Natural killer cell (primary cell): ENCODE measurements around the gene RASGRF2. TPM values are rescaled to one million over a fixed set of nuclear protein-coding genes. Genes with fewer than 3 reads are reported as not detected.

Experiments
- ATAC-seq, 3 donors: fragments of 150-1000 bp in 2 of 3; fragments of 200-7000 bp in 1 of 3; cut with Tn5 transposase; 1 replicate in 1 of 3; 2 replicates in 2 of 3; pipeline ENCODE4 v1.10.0; 2021; ENCODE audit warnings: mild to moderate bottlenecking in 2 of 3, moderate library complexity in 2 of 3
- DNase-seq, 2 donors: peaks; one replicate each; pipeline versions ENCODE4 v3.0.0 to v3.0.0-alpha.2; 2013 to 2021; ENCODE audit warnings: mixed read lengths in 1 of 2
- H3K27ac ChIP-seq: one replicate; pipeline ENCODE4 v1.5.1; 2013; ENCODE audit warnings: mild to moderate bottlenecking, low read length
- H3K27me3 ChIP-seq: one replicate; pipeline ENCODE4 v1.6.1; 2013; ENCODE audit warnings: low read length; ENCODE audit not compliant: control insufficient read depth, insufficient read depth
- H3K36me3 ChIP-seq: one replicate; pipeline ENCODE4 v1.6.1; 2013; ENCODE audit warnings: low read length; ENCODE audit not compliant: control insufficient read depth, insufficient read depth
- H3K4me1 ChIP-seq: one replicate; pipeline ENCODE4 v1.6.1; 2013; ENCODE audit warnings: low read length; ENCODE audit not compliant: control insufficient read depth, insufficient read depth
- H3K4me3 ChIP-seq: one replicate; pipeline ENCODE4 v1.5.1; 2013; ENCODE audit warnings: low read length
- H3K9me3 ChIP-seq: one replicate; pipeline ENCODE4 v1.6.1; 2013; ENCODE audit warnings: low read length; ENCODE audit not compliant: control insufficient read depth, insufficient read depth
- H3K27ac Mint-ChIP-seq, 2 donors: one replicate each; pipeline ENCODE4 v1.8.0; 2022; ENCODE audit warnings: mild to moderate bottlenecking in 2 of 2, mixed read lengths in 2 of 2, moderate library complexity in 1 of 2
- H3K27me3 Mint-ChIP-seq, 2 donors: one replicate each; pipeline ENCODE4 v1.8.0; 2022; ENCODE audit warnings: low read depth in 2 of 2, mixed read lengths in 2 of 2
- H3K36me3 Mint-ChIP-seq: one replicate; pipeline ENCODE4 v1.8.0; 2022; ENCODE audit warnings: mixed read lengths
- H3K4me1 Mint-ChIP-seq, 2 donors: one replicate each; pipeline ENCODE4 v1.8.0; 2022; ENCODE audit warnings: mixed read lengths in 2 of 2
- H3K4me3 Mint-ChIP-seq: one replicate; pipeline ENCODE4 v1.8.0; 2022; ENCODE audit warnings: mild to moderate bottlenecking, moderate library complexity, mixed read lengths
- H3K9me3 Mint-ChIP-seq, 2 donors: one replicate each; pipeline ENCODE4 v1.8.0; 2022; ENCODE audit warnings: mixed read lengths in 2 of 2
- WGBS: methylation state at CpG from one replicate; pipeline ENCODE4 v1.1.7; 2013; ENCODE audit warnings: missing lambda C conversion rate; ENCODE audit not compliant: insufficient coverage; 5-methylcytosine and 5-hydroxymethylcytosine counted together
- intact Hi-C: fragments of 100-400 bp; cut with micrococcal nuclease; formaldehyde crosslinking; loops from one replicate; pipeline ENCODE4 v1.14.2; 2022
- total RNA-seq, 4 donors: library from RNA; stranded (reverse); fragments of 120-200 nt in 1 of 4; gene quantifications; one replicate each; pipeline versions ENCODE4 v1.2.3 to v1.2.4, GENCODE V29; 2013 to 2022
- TF ChIP-seq, protein P1 (sequence below): fragments of 200-600 bp; IDR thresholded peaks from one replicate; pipeline ENCODE4 v1.8.0; 2022; ENCODE audit warnings: antibody characterized with exemption

RASGRF2 gene
- total RNA-seq, 3 donors from 2014 or later (not counting 1 experiment from before 2014, with no cell fraction given), result 5.6 to 10.1 (median 6.1) TPM

DNA sequence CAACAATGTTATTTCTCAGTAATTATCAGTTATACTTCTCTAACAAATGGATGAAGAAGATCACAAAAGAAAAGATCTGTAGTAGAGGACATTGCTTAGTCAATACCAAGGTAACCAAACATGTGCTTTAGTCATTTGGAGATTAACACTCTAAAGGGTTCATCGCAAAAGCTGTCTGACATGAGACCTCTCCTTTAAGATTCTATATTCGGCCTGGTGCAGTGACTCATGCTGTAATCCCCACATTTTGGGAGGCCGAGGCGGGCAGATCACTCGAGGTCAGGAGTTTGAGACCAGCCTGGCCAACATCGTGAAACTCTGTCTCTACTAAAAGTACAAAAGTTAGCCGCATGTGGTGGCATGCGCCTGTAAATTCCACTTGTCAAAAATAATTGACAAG lies 254.7 kb downstream of the RASGRF2 start:
- no peaks in the 10 kb centered on the region for H3K27me3 ChIP-seq
- H3K27ac ChIP-seq, result no peak overlapping the region
- intact Hi-C loops, result no loop called here
- H3K4me3 ChIP-seq, result no peak overlapping the region
- TF ChIP-seq, protein P1, sequence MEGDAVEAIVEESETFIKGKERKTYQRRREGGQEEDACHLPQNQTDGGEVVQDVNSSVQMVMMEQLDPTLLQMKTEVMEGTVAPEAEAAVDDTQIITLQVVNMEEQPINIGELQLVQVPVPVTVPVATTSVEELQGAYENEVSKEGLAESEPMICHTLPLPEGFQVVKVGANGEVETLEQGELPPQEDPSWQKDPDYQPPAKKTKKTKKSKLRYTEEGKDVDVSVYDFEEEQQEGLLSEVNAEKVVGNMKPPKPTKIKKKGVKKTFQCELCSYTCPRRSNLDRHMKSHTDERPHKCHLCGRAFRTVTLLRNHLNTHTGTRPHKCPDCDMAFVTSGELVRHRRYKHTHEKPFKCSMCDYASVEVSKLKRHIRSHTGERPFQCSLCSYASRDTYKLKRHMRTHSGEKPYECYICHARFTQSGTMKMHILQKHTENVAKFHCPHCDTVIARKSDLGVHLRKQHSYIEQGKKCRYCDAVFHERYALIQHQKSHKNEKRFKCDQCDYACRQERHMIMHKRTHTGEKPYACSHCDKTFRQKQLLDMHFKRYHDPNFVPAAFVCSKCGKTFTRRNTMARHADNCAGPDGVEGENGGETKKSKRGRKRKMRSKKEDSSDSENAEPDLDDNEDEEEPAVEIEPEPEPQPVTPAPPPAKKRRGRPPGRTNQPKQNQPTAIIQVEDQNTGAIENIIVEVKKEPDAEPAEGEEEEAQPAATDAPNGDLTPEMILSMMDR, result no peak
- Mint-ChIP-seq H3K27ac (no peak overlapping the region), H3K4me1 (no peaks in the 10 kb centered on the region), H3K27me3 (no peaks in the 10 kb centered on the region), H3K4me3 (no peak overlapping the region), H3K36me3 (no peaks in the 10 kb centered on the region), H3K9me3 (no peaks in the 10 kb centered on the region)
- WGBS, result 80% methylated on average over 8 of the region's 8 CpGs
- ATAC-seq (no peak), DNase-seq (no peak)
- no peaks in the 10 kb centered on the region for H3K36me3 ChIP-seq
- no peaks in the 10 kb centered on the region for H3K9me3 ChIP-seq
- H3K4me1 ChIP-seq, result no peaks in the 10 kb centered on the region

DNA sequence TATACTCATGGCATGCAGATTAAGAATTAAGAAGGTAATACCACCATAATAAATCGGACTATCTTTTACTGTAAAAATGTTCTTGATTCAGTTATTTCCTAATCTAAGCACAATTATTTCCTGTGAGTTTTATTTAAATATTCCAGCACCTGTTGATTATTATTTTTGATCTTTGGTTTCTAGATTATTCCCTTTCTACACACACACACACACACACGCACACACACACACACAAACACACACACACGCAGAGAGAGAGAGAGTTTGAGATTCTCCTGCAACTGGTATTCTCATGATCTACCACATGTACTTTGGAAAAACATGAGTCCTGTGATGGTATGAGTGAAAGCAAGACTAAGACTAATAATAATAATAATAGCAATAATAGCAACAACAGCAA lies 256.0 kb downstream of the RASGRF2 start:
- Histone ChIP-seq H3K27me3 (no peaks in the 10 kb centered on the region), H3K27ac (no peak overlapping the region), H3K9me3 (no peaks in the 10 kb centered on the region), H3K4me1 (no peaks in the 10 kb centered on the region), H3K36me3 (no peaks in the 10 kb centered on the region), H3K4me3 (no peak overlapping the region)
- Mint-ChIP-seq H3K27ac (no peak overlapping the region), H3K4me1 (no peaks in the 10 kb centered on the region), H3K36me3 (no peaks in the 10 kb centered on the region), H3K27me3 (no peaks in the 10 kb centered on the region), H3K9me3 (no peaks in the 10 kb centered on the region), H3K4me3 (no peak overlapping the region)
- no CpG with 5 or more reads among the region's 3 CpGs for WGBS
- TF ChIP-seq, protein P1, result no peak
- intact Hi-C loops, result no loop called here
- DNase-seq (no peak), ATAC-seq (no peak)

DNA sequence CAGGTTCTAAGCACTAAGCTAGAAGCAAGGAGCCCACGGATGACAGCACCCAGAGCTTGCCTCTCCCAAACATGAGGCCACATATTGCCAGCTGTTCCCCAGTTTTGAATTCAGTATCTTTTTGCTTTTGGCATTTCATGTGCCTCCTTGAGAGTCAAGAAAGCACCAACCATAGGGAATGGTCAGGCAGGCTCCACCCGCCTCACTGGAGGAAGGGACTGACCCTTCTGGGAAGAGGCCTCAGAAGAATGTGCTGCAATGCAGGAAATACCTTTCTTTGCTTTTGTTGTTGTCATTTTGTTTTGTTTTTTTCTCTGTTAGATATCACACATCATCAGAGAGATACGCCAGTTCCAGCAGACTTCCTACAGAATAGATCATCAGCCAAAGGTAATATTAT lies 259.2 kb downstream of the RASGRF2 start:
- H3K27me3 Mint-ChIP-seq, result peaks cover 0 to 4% of the 10 kb centered on the region in 2 donors
- intact Hi-C loops, result no loop called here
- DNase-seq (no peak), ATAC-seq (no peak)
- no peak overlapping the region for H3K27ac Mint-ChIP-seq
- no peaks in the 10 kb centered on the region for H3K9me3 Mint-ChIP-seq
- Histone ChIP-seq H3K9me3 (no peaks in the 10 kb centered on the region), H3K27me3 (no peaks in the 10 kb centered on the region), H3K36me3 (no peaks in the 10 kb centered on the region), H3K4me3 (no peak overlapping the region), H3K4me1 (no peaks in the 10 kb centered on the region), H3K27ac (no peak overlapping the region)
- no peak overlapping the region for H3K4me3 Mint-ChIP-seq
- WGBS, result 100% methylated on average over 2 of the region's 3 CpGs
- TF ChIP-seq, protein P1, result no peak
- H3K36me3 Mint-ChIP-seq, result no peaks in the 10 kb centered on the region
- no peaks in the 10 kb centered on the region for H3K4me1 Mint-ChIP-seq

DNA sequence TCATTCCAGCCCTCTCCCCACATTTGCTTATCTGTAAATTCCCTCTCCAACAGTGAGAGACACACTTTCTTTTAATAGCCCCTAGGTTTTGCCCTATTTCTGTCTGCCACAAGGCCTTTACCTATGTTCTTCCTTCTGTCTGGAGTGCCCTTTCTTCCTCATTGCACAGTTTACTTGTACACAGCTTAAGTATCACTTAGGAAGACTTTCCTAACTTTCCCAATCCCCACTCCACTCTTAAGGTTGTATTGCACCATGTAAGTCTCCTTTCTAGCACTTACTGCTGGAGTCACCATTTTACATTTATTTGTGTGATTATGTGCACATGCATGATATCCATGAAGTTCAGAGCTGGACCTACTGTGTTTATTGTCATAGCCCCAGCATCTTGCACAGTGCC lies 262.1 kb downstream of the RASGRF2 start:
- H3K27me3 Mint-ChIP-seq, result peaks cover 4 to 11% of the 10 kb centered on the region in 2 donors
- DNase-seq (no peak), ATAC-seq (no peak)
- Histone ChIP-seq H3K27me3 (no peaks in the 10 kb centered on the region), H3K9me3 (no peaks in the 10 kb centered on the region), H3K27ac (no peak overlapping the region), H3K36me3 (no peaks in the 10 kb centered on the region), H3K4me3 (no peak overlapping the region), H3K4me1 (no peaks in the 10 kb centered on the region)
- no peaks in the 10 kb centered on the region for H3K4me1 Mint-ChIP-seq
- no peak overlapping the region for H3K27ac Mint-ChIP-seq
- no peaks in the 10 kb centered on the region for H3K36me3 Mint-ChIP-seq
- TF ChIP-seq, protein P1, result no peak
- no peaks in the 10 kb centered on the region for H3K9me3 Mint-ChIP-seq
- intact Hi-C loops, result no loop called here
- H3K4me3 Mint-ChIP-seq, result no peak overlapping the region
